Caco-2 (cell line): ENCODE data around the gene PPM1E. TPM values are rescaled to one million over a fixed set of nuclear protein-coding genes. Genes with fewer than 3 reads are reported as not detected.
A peak's percentile ranks its signal among the peaks of the same experiment; 100 is the strongest.

Experiments
- BruUV-seq: library from RNA; stranded (reverse); fragments of 400-500 nt; replicated peaks from 2 replicates; lab custom pipeline; 2021; lab: Mats Ljungman, UMichigan
- CTCF ChIA-PET: fragments of 300-600 bp; sonication (Branson Sonifier 250); formaldehyde crosslinking; loops from one replicate; lab custom pipeline; 2022; ENCODE audit warnings: antibody characterized with exemption; lab: Charles Lee
- POLR2A ChIA-PET: fragments of 300-600 bp; sonication (Branson Sonifier 250); formaldehyde crosslinking; loops from one replicate; lab custom pipeline; 2022; ENCODE audit warnings: antibody characterized with exemption; lab: Charles Lee
- DNase-seq, 2 experiments: peaks; one replicate each; pipeline versions ENCODE4 v3.0.0 to v3.0.0-alpha.2; 2020 to 2022
- H3K27me3 ChIP-seq: replicated peaks from 2 replicates; pipeline ENCODE4 v1.6.0; 2011; ENCODE audit warnings: low read length; ENCODE audit not compliant: control insufficient read depth, insufficient read depth
- H3K36me3 ChIP-seq: 2 replicates; pipeline ENCODE4 v1.5.1; 2011; ENCODE audit warnings: low read length; ENCODE audit not compliant: control insufficient read depth, insufficient read depth
- H3K4me1 ChIP-seq: fragments of 250-450 bp; sonication (Bioruptor Pico); 2 replicates; pipeline ENCODE4 v1.5.1; 2020; ENCODE audit warnings: mild to moderate bottlenecking
- H3K4me3 ChIP-seq: 2 replicates; pipeline ENCODE4 v1.5.1; 2011; ENCODE audit warnings: low read depth, mild to moderate bottlenecking, control low read depth, low read length
- H3K9me3 ChIP-seq: fragments of 250-450 bp; sonication (Bioruptor Pico); 2 replicates; pipeline ENCODE4 v1.5.1; 2020; ENCODE audit warnings: mild to moderate bottlenecking, moderate library complexity
- H3K27ac Mint-ChIP-seq: one replicate; pipeline ENCODE4 v1.8.0; 2022; ENCODE audit warnings: mixed read lengths; ENCODE audit not compliant: unreplicated experiment
- H3K27me3 Mint-ChIP-seq: one replicate; pipeline ENCODE4 v1.8.0; 2022; ENCODE audit warnings: mixed read lengths; ENCODE audit not compliant: insufficient read depth, unreplicated experiment
- H3K36me3 Mint-ChIP-seq: one replicate; pipeline ENCODE4 v1.8.0; 2022; ENCODE audit warnings: mild to moderate bottlenecking, mixed read lengths; ENCODE audit not compliant: insufficient read depth, unreplicated experiment
- H3K4me1 Mint-ChIP-seq: one replicate; pipeline ENCODE4 v1.8.0; 2022; ENCODE audit warnings: low read depth, mixed read lengths; ENCODE audit not compliant: unreplicated experiment
- H3K4me3 Mint-ChIP-seq: one replicate; pipeline ENCODE4 v1.8.0; 2022; ENCODE audit warnings: mild to moderate bottlenecking, moderate library complexity, mixed read lengths; ENCODE audit not compliant: unreplicated experiment
- H3K9me3 Mint-ChIP-seq: one replicate; pipeline ENCODE4 v1.8.0; 2022; ENCODE audit warnings: mixed read lengths; ENCODE audit not compliant: unreplicated experiment
- intact Hi-C: fragments of 100-400 bp; cut with micrococcal nuclease; formaldehyde crosslinking; loops from one replicate; pipeline ENCODE4 v1.10.0; 2022; ENCODE audit not compliant: unreplicated experiment
- total RNA-seq: library from RNA; stranded (reverse); gene quantifications from 2 replicates; pipeline ENCODE4 v1.2.3, GENCODE V29; 2022
- TF ChIP-seq, protein P1 (sequence below), 2 experiments: fragments of 200-600 bp in 1 of 2; IDR thresholded peaks; 1 replicate in 1 of 2; 2 replicates in 1 of 2; pipeline versions ENCODE4 v1.5.1 to v1.8.0; 2011 to 2022; ENCODE audit warnings: antibody characterized with exemption in 1 of 2, control low read depth in 1 of 2, inconsistent platforms in 1 of 2, low read depth in 1 of 2, low read length in 1 of 2, mild to moderate bottlenecking in 1 of 2, moderate library complexity in 1 of 2; ENCODE audit not compliant: insufficient read depth in 1 of 2, severe bottlenecking in 1 of 2, unreplicated experiment in 1 of 2

The PPM1E gene
- total RNA-seq, 1 experiment from 2014 or later, result 0.09 TPM

GRCh38 chr17:58757162-58757613 is 1.5 kb downstream of the PPM1E start:
- TF ChIP-seq, protein P1, sequence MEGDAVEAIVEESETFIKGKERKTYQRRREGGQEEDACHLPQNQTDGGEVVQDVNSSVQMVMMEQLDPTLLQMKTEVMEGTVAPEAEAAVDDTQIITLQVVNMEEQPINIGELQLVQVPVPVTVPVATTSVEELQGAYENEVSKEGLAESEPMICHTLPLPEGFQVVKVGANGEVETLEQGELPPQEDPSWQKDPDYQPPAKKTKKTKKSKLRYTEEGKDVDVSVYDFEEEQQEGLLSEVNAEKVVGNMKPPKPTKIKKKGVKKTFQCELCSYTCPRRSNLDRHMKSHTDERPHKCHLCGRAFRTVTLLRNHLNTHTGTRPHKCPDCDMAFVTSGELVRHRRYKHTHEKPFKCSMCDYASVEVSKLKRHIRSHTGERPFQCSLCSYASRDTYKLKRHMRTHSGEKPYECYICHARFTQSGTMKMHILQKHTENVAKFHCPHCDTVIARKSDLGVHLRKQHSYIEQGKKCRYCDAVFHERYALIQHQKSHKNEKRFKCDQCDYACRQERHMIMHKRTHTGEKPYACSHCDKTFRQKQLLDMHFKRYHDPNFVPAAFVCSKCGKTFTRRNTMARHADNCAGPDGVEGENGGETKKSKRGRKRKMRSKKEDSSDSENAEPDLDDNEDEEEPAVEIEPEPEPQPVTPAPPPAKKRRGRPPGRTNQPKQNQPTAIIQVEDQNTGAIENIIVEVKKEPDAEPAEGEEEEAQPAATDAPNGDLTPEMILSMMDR (IDR thresholded peaks at IDR 0.05; ENCODE audit: insufficient read depth in 1 of 2, low read depth in 1 of 2, low read length in 1 of 2, severe bottlenecking in 1 of 2, unreplicated experiment in 1 of 2), result no peak
- Mint-ChIP-seq H3K4me3 (peak overlapping the region; percentile 76), H3K27me3 (peaks cover 23% of the 10 kb centered on the region), H3K27ac (no peak overlapping the region), H3K9me3 (no peaks in the 10 kb centered on the region), H3K4me1 (peaks cover 5% of the 10 kb centered on the region), H3K36me3 (no peaks in the 10 kb centered on the region)
- Histone ChIP-seq H3K9me3 (no peaks in the 10 kb centered on the region), H3K4me3 (no peak overlapping the region), H3K4me1 (no peaks in the 10 kb centered on the region), H3K27me3 (no peaks in the 10 kb centered on the region; the same call in 1 of the 2 replicates), H3K36me3 (no peaks in the 10 kb centered on the region)
- intact Hi-C loops, result no loop called here
- POLR2A ChIA-PET, result no interaction called here
- no TSS peak for BruUV-seq
- DNase-seq, result no peak
- CTCF ChIA-PET, result no interaction called here

DNA sequence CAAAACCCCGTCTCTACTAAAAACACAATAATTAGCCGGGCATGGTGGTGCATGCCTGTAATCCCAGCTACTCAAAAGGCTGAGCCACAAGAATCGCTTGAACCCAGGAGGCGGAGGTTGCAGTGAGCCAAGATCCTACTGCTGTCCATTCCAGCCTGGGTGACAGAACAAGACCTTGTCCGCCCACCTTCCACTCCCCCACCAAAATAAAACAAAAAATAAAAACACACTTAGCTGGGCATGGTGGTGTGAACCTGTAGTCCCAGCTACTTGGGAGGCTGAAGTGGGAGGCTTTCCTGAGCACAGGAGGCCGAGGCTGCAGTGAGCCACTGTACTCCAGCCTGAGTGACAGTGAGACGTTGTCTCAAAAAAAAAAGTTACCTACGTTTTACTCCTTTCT is 3.2 kb downstream of the PPM1E start:
- ChIA-PET CTCF (no interaction called here), POLR2A (no interaction called here)
- H3K27me3 ChIP-seq, result no peaks in the 10 kb centered on the region; the same call in 1 of the 2 replicates
- intact Hi-C loops, result no loop called here
- no peaks in the 10 kb centered on the region for H3K4me1 ChIP-seq
- H3K9me3 ChIP-seq, result no peaks in the 10 kb centered on the region
- no TSS peak for BruUV-seq
- Mint-ChIP-seq H3K27me3 (peaks cover 18% of the 10 kb centered on the region), H3K4me1 (peaks cover 5% of the 10 kb centered on the region), H3K4me3 (no peak overlapping the region), H3K9me3 (no peaks in the 10 kb centered on the region), H3K27ac (no peak overlapping the region), H3K36me3 (no peaks in the 10 kb centered on the region)
- no peaks in the 10 kb centered on the region for H3K36me3 ChIP-seq
- no peak overlapping the region for H3K4me3 ChIP-seq
- no peak for DNase-seq
- TF ChIP-seq, protein P1 (IDR thresholded peaks at IDR 0.05; ENCODE audit: insufficient read depth in 1 of 2, low read depth in 1 of 2, low read length in 1 of 2, severe bottlenecking in 1 of 2, unreplicated experiment in 1 of 2), result no peak

- Mint-ChIP-seq H3K27me3 (peaks cover 16% of the 10 kb centered on the region), H3K27ac (no peak overlapping the region), H3K4me1 (peaks cover 5% of the 10 kb centered on the region), H3K36me3 (no peaks in the 10 kb centered on the region), H3K9me3 (no peaks in the 10 kb centered on the region), H3K4me3 (no peak overlapping the region)
- no TSS peak for BruUV-seq
- Histone ChIP-seq H3K36me3 (no peaks in the 10 kb centered on the region), H3K27me3 (no peaks in the 10 kb centered on the region; the same call in 1 of the 2 replicates), H3K9me3 (no peaks in the 10 kb centered on the region), H3K4me3 (no peak overlapping the region), H3K4me1 (no peaks in the 10 kb centered on the region)
- intact Hi-C loops, result no loop called here
- no peak for DNase-seq
- POLR2A ChIA-PET, result no interaction called here
- TF ChIP-seq, protein P1 (IDR thresholded peaks at IDR 0.05; ENCODE audit: insufficient read depth in 1 of 2, low read depth in 1 of 2, low read length in 1 of 2, severe bottlenecking in 1 of 2, unreplicated experiment in 1 of 2), result no peak
- CTCF ChIA-PET, result no interaction called here
These were observed 3.9 kb downstream of the PPM1E start for GRCh38 chr17:58759522-58759921.
